Measurements from ENCODE around the gene GLIS1.

Gene GLIS1

GRCh38 chr1:53718443-53718842 lies 20.5 kb downstream of the GLIS1 start:
- DNase-seq (ENCODE audit: low read depth in 2 of 2): no peak

DNA sequence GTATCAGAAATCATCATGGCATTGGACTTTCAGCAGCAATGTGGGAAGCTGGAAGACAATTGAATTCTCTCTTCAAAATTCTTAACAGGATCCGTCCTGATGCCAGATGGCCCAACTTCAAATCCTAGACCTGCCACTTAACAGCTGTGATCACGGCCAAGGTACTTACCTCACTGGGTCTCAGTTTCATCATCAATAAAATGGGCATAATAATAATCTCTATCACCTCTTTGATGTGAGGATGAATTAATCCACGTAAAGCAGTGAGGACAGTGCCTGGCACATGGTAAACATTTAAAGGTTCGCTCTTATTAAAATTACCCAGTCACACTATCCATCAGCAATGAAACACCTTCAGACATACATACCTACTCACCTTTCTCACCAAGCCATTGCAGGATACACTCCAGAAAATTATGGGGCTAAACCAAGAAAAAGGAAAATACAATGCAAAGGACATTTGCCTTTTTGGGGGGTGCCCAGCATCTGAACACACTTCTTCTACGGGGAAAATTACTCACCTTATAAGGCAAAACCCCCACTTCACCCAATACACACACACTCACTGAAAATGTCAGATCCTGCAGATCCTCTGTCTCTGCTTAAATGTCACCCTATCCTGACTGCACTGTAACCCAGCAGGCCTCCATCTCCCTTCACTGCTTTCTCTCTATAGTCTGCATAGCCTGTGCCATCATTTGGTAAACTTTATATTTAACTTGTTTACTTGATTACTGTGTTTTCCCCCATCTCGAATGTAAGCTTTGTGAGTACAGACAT lies 21.7 kb downstream of the GLIS1 start:
- no peak for DNase-seq (ENCODE audit: low read depth in 2 of 2)

DNA sequence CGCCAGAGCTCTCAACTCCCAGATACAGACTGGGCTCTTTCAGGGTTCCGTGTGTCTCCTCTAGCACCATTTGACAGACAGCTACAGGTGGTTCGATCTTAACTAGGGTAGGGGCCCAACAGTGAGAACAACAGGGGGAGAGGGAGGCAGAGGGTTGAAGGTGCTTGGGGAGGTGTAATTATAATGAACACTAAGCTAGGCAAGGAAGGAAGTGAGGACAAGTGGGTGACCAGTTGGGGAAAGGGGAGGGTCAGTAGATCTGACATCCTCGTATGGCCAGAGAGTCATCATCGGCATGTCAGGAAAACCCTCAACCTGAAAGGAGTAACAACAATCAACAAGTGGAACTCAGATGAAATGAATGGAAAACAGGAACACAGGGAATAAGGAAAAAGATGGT lies 22.8 kb downstream of the GLIS1 start:
- DNase-seq (ENCODE audit: low read depth in 2 of 2): no peak

- DNase-seq (ENCODE audit: low read depth in 2 of 2): no peak
Measured at GRCh38 chr1:53715478-53715877, 23.5 kb downstream of the GLIS1 start.

DNA sequence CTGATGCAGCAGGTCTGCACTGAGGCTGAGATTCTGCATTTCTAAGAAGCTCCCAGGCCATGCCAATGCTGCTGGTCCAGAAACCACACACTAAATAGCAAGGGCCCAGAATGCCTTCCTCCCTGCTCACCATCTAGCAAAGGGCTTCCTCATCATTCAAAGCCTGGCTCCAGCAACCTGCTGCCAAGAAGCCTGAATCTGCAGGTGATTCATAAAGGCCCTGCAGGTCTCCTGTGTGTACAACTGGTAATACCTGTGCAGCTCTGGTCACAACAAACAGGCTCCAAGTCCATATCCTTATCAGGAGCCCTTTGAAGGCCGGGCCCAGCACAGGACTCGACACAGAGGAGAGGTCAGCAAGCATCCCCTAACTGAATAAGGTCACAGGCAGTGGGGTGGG lies 26.7 kb downstream of the GLIS1 start:
- DNase-seq (ENCODE audit: low read depth in 2 of 2): no peak

- no peak for DNase-seq (ENCODE audit: low read depth in 2 of 2)
Measured at GRCh38 chr1:53710584-53710983, 28.4 kb downstream of the GLIS1 start.

GRCh38 chr1:53708687-53709086 lies 30.3 kb downstream of the GLIS1 start:
- no peak for DNase-seq (ENCODE audit: low read depth in 2 of 2)

DNA sequence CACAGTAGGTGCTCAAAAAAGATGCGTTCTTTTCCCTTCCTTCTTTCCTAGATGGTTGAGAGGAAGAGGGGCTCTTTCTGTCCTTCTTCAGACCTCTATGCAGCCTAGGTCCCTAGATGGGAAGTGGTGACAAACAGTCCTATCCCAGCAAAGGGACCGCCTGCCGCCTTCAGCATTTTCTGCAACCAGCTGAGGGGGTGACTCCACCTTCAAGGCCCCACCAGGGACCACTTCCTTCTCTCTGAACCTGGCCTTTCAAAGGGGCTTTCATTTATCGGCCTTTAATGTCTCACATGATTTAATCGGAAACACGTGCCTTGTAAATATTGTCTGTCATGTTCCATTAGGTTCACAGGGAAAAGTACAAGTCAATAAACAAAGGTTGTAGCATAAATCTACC lies 32.6 kb downstream of the GLIS1 start:
- DNase-seq (ENCODE audit: low read depth in 2 of 2): no peak

DNA sequence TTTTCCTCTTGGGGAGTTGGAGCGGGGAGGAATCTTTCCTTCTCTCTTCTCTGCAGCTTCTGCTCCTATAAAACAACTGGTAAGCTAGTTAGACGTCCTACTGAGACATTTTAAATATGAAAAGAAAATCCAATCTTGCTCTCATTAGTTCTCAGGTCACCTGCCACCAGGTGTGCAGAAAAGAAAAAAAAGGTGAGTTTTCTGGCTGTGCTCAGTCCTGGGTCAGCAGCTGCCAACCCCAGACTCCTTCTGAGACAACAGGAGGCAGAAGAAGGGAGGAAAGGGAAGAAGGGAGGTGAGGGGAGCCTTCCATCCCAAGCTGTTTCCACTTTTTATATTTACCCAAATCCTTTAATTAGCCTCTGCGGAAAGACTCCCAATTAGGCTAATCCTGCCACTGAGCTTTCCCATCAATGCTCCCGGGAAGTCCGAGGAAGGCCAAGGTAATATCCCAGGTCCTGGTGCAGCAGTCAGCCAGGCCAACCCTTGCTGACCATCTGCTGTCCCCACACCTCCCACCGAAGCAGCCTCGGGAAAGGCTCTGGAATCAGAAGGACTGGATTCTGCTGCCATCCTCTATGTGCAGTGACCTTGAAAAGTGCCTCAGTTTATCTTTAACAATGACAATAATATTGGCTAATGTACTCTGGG lies 33.4 kb downstream of the GLIS1 start:
- no peak for DNase-seq (ENCODE audit: low read depth in 2 of 2)

- no peak for DNase-seq (ENCODE audit: low read depth in 2 of 2)
Measured at GRCh38 chr1:53704804-53705445, 34.0 kb downstream of the GLIS1 start.

DNA sequence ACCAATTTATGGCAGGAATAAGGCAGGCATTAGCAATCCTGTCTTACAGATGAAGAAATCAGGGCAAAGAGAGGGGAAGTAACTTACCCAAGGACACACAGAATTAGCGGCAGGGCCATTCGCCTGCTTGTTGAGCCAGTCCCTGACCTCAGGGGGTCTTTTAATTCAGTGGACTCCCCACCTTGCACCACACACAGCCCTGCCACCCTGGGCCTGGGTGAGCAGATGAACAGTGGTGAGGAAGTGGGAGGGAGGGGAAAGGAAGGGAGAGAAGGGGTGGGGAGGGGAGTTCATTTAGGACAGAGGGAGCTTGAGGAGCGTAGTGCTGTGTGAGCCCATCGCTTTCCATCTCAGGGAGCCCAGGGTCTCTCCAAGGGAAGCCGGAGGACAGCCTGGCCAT lies 34.7 kb downstream of the GLIS1 start:
- no peak for DNase-seq (ENCODE audit: low read depth in 2 of 2)

GRCh38 chr1:53703174-53703573 lies 35.8 kb downstream of the GLIS1 start:
- DNase-seq (ENCODE audit: low read depth in 2 of 2): no peak

DNA sequence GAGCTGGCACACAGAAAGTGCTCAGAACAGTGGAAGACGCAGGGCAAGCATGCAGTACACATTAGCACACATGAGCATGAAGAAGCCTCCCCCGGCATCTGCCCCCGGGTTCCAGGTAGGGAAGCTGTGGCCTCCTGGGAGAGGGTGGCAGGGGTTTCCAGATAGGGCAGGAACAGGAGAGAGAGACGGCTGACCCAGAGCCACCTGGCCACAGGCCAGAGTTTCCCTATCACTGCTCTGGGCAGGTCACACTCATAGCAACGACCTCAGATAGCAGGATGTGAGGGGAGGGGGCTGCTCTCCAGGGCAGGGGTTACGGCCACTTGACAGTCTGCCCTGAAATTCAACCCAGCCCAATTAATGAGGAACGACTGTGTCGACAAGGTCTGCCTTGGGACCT lies 36.6 kb downstream of the GLIS1 start:
- no peak for DNase-seq (ENCODE audit: low read depth in 2 of 2)

- no peak for DNase-seq (ENCODE audit: low read depth in 2 of 2)
Measured at GRCh38 chr1:53700776-53701175, 38.2 kb downstream of the GLIS1 start.

DNA sequence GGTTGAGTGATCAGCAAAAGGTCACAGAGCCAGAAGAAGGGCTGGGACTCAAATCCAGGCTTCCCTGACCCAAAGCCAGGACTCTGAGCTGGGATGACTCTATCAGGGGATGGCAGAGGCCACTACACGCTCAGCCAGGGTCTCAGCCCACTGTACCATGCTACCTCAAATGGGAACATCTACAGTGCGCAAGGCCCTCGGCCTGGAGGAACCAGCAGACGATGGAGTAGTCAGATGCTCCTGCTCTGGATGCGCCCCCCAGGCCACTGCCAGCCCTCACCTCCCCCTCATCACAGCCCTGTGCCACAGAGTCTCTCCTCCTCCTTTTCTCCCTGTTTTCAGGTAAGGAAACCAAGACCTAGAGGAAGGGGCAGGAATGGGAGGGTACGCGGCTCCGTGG lies 39.0 kb downstream of the GLIS1 start:
- no peak for DNase-seq (ENCODE audit: low read depth in 2 of 2)

GRCh38 chr1:53698384-53698980 lies 40.5 kb downstream of the GLIS1 start:
- no peak for DNase-seq (ENCODE audit: low read depth in 2 of 2)

DNA sequence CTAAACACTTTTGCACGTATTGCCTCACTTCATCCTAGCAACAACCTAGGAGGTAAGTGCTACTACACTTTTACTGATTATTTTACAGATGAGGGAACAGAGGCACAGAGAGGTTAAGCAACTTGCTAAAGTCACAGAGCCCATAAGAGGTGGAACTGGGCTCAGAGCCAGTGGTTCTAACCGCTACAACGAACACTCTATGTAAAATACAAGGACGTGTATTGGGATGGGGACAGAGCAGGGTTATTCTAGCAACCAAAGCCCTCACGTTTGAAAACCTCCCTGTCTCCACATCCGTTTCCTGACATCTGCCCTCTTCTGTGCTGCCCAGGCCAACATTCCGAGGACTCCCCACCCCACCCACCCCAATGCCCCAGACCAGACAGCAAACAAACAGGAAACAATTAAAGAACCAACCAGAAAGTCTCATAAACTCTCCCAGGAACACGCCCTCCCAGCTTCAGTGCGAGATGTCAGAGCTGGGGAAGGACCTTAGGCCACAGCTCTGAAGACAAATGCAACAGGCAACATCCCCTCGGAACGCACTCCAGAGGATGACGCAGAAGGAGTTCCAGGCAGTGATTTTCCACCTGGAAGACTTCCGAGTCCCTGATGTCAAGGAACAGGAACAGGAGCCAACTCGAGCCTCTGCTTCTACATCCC lies 41.1 kb downstream of the GLIS1 start:
- no peak for DNase-seq (ENCODE audit: low read depth in 2 of 2)

DNA sequence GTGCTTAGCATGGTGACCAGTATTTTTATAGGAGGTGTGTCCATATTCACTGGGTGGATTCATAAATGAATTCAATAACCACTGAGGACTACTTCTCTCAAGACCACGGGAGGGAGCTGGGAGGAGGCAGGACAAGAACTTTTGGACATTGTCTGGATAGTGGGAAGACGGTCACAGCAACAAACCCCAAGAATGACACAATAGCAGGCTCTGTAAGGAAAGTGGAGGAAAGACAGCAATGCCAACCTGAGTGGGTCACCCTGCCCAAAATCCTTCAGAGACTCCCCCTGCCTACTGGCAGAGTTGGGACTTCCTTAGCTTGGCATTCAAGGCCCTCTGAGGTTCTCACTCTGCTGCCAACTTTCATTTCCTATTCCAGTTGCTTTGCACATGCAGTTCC lies 42.0 kb downstream of the GLIS1 start:
- DNase-seq (ENCODE audit: low read depth in 2 of 2): no peak

DNA sequence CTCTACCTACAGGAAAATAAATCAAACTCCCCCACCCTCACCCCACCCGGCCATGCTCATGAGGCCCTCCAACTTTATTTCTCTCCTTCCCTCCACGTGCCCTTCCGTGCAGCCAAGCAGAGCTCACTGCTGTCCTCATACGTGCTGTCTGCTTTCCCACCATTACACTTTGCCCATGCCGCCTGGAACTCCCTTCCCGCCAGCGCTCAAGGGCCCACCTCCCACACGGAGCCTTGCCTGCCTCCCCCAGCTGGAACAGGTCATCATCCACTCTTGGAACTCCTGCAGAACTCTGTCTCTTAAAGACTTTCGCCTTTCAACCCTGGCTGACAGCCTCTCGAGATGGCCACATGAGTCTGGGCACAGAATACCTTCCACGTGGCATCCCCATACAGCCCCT lies 42.4 kb downstream of the GLIS1 start:
- DNase-seq (ENCODE audit: low read depth in 2 of 2): no peak

- no peak for DNase-seq (ENCODE audit: low read depth in 2 of 2)
Measured at GRCh38 chr1:53696051-53696450, 42.9 kb downstream of the GLIS1 start.

DNA sequence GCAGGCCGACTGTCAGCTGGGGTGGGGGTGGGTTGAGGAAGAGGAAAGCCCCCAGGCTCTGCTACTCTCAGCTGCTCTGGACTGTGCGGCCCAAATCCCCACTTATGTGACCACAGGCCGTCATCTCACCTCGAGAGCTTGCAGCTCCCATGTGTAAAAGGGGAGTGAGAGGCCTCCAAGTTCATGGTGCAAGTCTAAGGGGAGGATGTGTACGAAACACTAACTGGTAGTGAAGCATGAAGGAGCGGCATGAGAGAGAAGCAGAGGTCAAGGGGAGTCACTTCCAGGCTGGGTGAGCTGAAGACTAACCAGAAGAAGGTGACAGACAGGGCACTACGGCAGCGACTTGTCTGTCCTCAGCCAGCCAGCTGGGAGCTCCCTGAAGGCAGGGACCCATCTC lies 43.8 kb downstream of the GLIS1 start:
- no peak for DNase-seq (ENCODE audit: low read depth in 2 of 2)

DNA sequence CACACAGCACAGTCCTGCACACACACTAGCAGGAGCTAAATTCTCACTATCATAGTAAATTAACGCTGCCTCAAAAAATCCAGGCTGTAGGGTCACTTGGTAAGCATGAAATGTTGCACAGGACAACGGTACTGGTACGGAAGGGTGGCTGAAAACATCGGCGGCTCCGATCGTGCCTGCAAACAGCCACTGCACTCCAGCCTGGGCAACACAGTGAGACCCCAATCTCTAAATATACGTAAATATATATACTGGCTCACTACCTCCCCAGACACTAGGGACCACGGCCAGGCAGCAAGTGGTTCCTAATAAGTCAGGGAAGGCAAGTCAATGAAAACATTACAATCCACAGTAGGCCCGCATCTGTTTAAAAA lies 44.3 kb downstream of the GLIS1 start:
- DNase-seq (ENCODE audit: low read depth in 2 of 2): no peak
